A673 (cell line): Measurements from ENCODE around the gene RNF13.

Source experiments
- EZH2 ChIP-seq: fragments of 200-600 bp; sonication (generic); IDR thresholded peaks from 2 replicates; pipeline ENCODE4 v1.6.1; 2017; ENCODE audit warnings: borderline replicate concordance, low read depth, mild to moderate bottlenecking, mixed read lengths, antibody characterized with exemption, low read length; ENCODE audit not compliant: poor library complexity, severe bottlenecking
- TF ChIP-seq, protein P1 (sequence below): fragments of 300-800, 200-600 bp; sonication (generic); conservative IDR thresholded peaks from 2 replicates; pipeline ENCODE4 v1.5.1; 2017; ENCODE audit warnings: low read depth, mild to moderate bottlenecking, antibody characterized with exemption, low read length, moderate library complexity, mixed read lengths

GRCh38 chr3:149809699-149810098 is 3.3 kb upstream of the RNF13 start:
- TF ChIP-seq, protein P1, sequence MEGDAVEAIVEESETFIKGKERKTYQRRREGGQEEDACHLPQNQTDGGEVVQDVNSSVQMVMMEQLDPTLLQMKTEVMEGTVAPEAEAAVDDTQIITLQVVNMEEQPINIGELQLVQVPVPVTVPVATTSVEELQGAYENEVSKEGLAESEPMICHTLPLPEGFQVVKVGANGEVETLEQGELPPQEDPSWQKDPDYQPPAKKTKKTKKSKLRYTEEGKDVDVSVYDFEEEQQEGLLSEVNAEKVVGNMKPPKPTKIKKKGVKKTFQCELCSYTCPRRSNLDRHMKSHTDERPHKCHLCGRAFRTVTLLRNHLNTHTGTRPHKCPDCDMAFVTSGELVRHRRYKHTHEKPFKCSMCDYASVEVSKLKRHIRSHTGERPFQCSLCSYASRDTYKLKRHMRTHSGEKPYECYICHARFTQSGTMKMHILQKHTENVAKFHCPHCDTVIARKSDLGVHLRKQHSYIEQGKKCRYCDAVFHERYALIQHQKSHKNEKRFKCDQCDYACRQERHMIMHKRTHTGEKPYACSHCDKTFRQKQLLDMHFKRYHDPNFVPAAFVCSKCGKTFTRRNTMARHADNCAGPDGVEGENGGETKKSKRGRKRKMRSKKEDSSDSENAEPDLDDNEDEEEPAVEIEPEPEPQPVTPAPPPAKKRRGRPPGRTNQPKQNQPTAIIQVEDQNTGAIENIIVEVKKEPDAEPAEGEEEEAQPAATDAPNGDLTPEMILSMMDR, result no peak
- TF ChIP-seq EZH2, result no peak
